Measurements from ENCODE around the gene INTS1. TPM values are rescaled to one million over a fixed set of nuclear protein-coding genes. Genes with fewer than 3 reads are reported as not detected.

The INTS1 gene
- total and polyA plus RNA-seq, 7 donors = 16.2 to 78.3 (median 22.9) TPM

- intact Hi-C loops (cut with DNase I) = no loop called here
Observed at GRCh38 chr7:1493129-1493528, 11.1 kb downstream of the INTS1 start.

GRCh38 chr7:1492640-1493039, 11.5 kb downstream of the INTS1 start:
- Histone ChIP-seq H3K27me3 (no peaks in the 10 kb centered on the region), H3K4me3 (no peak overlapping the region), H3K36me3 (peaks cover 30 to 100% (median 51%) of the 10 kb centered on the region in 4 donors), H3K9me3 (no peaks in the 10 kb centered on the region), H3K27ac (no peak overlapping the region), H3K4me1 (no peaks in the 10 kb centered on the region)
- WGBS, 2 donors = 93 to 98% methylated on average over 33 of the region's 33 CpGs
- no peak for DNase-seq
- TF ChIP-seq EP300 (IDR thresholded peaks at IDR 0.05) = no peak
- TF ChIP-seq POLR2A (IDR thresholded peaks at IDR 0.05) = no peak
- no peak for TF ChIP-seq CTCF (IDR thresholded peaks at IDR 0.05)
- TF ChIP-seq POLR2AphosphoS5 (IDR thresholded peaks at IDR 0.05) = no peak
- intact Hi-C loops (cut with DNase I) = no loop called here

More at GRCh38 chr7:1493129-1493528, 11.1 kb downstream of the INTS1 start:
- no peaks in the 10 kb centered on the region for H3K9me3 ChIP-seq
- H3K36me3 ChIP-seq = peaks cover 26 to 100% (median 52%) of the 10 kb centered on the region in 4 donors
- no peak overlapping the region for H3K27ac ChIP-seq
- DNase-seq = no peak
- H3K4me1 ChIP-seq = no peaks in the 10 kb centered on the region
- no peak overlapping the region for H3K4me3 ChIP-seq
- WGBS, 2 donors = 87 to 93% methylated on average over 20 of the region's 20 CpGs
- H3K27me3 ChIP-seq = no peaks in the 10 kb centered on the region
- no peak for TF ChIP-seq POLR2A (IDR thresholded peaks at IDR 0.05)
- no peak for TF ChIP-seq CTCF (IDR thresholded peaks at IDR 0.05)
- TF ChIP-seq POLR2AphosphoS5 (IDR thresholded peaks at IDR 0.05) = no peak
- TF ChIP-seq EP300 (IDR thresholded peaks at IDR 0.05) = no peak

GRCh38 chr7:1492221-1492620, 12.0 kb downstream of the INTS1 start:
- 94 to 95% methylated on average over 10 of the region's 10 CpGs for WGBS, 2 donors
- Histone ChIP-seq H3K4me1 (no peaks in the 10 kb centered on the region), H3K36me3 (peaks cover 33 to 100% (median 53%) of the 10 kb centered on the region in 4 donors), H3K4me3 (no peak overlapping the region), H3K27ac (no peak overlapping the region), H3K9me3 (no peaks in the 10 kb centered on the region), H3K27me3 (no peaks in the 10 kb centered on the region)
- intact Hi-C loops (cut with DNase I) = no loop called here
- TF ChIP-seq CTCF (IDR thresholded peaks at IDR 0.05) = no peak
- no peak for TF ChIP-seq EP300 (IDR thresholded peaks at IDR 0.05)
- TF ChIP-seq POLR2AphosphoS5 (IDR thresholded peaks at IDR 0.05) = no peak
- TF ChIP-seq POLR2A (IDR thresholded peaks at IDR 0.05) = no peak
- DNase-seq = no peak

- 95 to 96% methylated on average over 19 of the region's 19 CpGs for WGBS, 2 donors
- H3K27ac ChIP-seq = no peak overlapping the region
- H3K9me3 ChIP-seq = no peaks in the 10 kb centered on the region
- H3K4me1 ChIP-seq = no peaks in the 10 kb centered on the region
- no peak for DNase-seq
- intact Hi-C loops (cut with DNase I) = no loop called here
- H3K4me3 ChIP-seq = no peak overlapping the region
- no peak for TF ChIP-seq POLR2AphosphoS5 (IDR thresholded peaks at IDR 0.05)
- no peak for TF ChIP-seq POLR2A (IDR thresholded peaks at IDR 0.05)
- no peak for TF ChIP-seq CTCF (IDR thresholded peaks at IDR 0.05)
- TF ChIP-seq EP300 (IDR thresholded peaks at IDR 0.05) = no peak
- peaks cover 33 to 100% (median 55%) of the 10 kb centered on the region in 4 donors for H3K36me3 ChIP-seq
- no peaks in the 10 kb centered on the region for H3K27me3 ChIP-seq
Observed at GRCh38 chr7:1490837-1491236, 13.4 kb downstream of the INTS1 start.

GRCh38 chr7:1489336-1489735, 14.9 kb downstream of the INTS1 start:
- no peak for TF ChIP-seq CTCF (IDR thresholded peaks at IDR 0.05)
- no peak for TF ChIP-seq POLR2A (IDR thresholded peaks at IDR 0.05)
- TF ChIP-seq EP300 (IDR thresholded peaks at IDR 0.05) = no peak
- no peak for TF ChIP-seq POLR2AphosphoS5 (IDR thresholded peaks at IDR 0.05)
- Histone ChIP-seq H3K36me3 (peaks cover 39 to 100% (median 59%) of the 10 kb centered on the region in 4 donors), H3K4me1 (no peaks in the 10 kb centered on the region), H3K9me3 (no peaks in the 10 kb centered on the region), H3K4me3 (no peak overlapping the region), H3K27ac (no peak overlapping the region), H3K27me3 (no peaks in the 10 kb centered on the region)
- intact Hi-C loops (cut with DNase I) = no loop called here
- 96 to 98% methylated on average over 18 of the region's 18 CpGs for WGBS, 2 donors
- no peak for DNase-seq

All from sigmoid colon (tissue), 7 donors.